Kidney (tissue), 14 donors: ENCODE results near the gene LGALS1. TPM values are rescaled to one million over a fixed set of nuclear protein-coding genes. Genes with fewer than 3 reads are reported as not detected.

Experiments
- DNase-seq, 5 donors: peaks; one replicate each; pipeline ENCODE4 v3.0.0-alpha.2; 2013 to 2020
- FAIRE-seq: peaks from 2 replicates; lab custom pipeline; 2012; peaks lifted over from hg19 to GRCh38; lab: Jason Lieb, UNC
- H3K27ac ChIP-seq, 2 donors: one replicate each; pipeline ENCODE4 v1.7.0; 2013; ENCODE audit warnings: low read depth in 2 of 2, low read length in 2 of 2, inconsistent platforms in 1 of 2
- H3K27me3 ChIP-seq: one replicate; pipeline ENCODE4 v1.7.1; 2013; ENCODE audit warnings: low read length, inconsistent platforms; ENCODE audit not compliant: control insufficient read depth, insufficient read depth
- H3K36me3 ChIP-seq, 3 donors: one replicate each; pipeline versions ENCODE4 v1.7.0 to v1.7.1; 2013; ENCODE audit warnings: low read length in 3 of 3, control low read depth in 1 of 3, inconsistent platforms in 1 of 3; ENCODE audit not compliant: insufficient read depth in 3 of 3, control insufficient read depth in 2 of 3
- H3K4me1 ChIP-seq, 3 donors: one replicate each; pipeline versions ENCODE4 v1.7.0 to v1.7.1; 2013; ENCODE audit warnings: low read length in 3 of 3, inconsistent platforms in 1 of 3, low read depth in 1 of 3; ENCODE audit not compliant: control insufficient read depth in 2 of 3, insufficient read depth in 2 of 3
- H3K4me3 ChIP-seq, 3 donors: one replicate each; pipeline versions ENCODE4 v1.7.0 to v1.8.1; 2013; ENCODE audit warnings: low read length in 3 of 3, control low read depth in 1 of 3, inconsistent platforms in 1 of 3
- H3K9ac ChIP-seq, 3 donors: one replicate each; pipeline versions ENCODE4 v1.7.0 to v1.7.1; 2013; ENCODE audit warnings: low read length in 3 of 3, control low read depth in 1 of 3, inconsistent platforms in 1 of 3
- H3K9me3 ChIP-seq, 3 donors: one replicate each; pipeline versions ENCODE4 v1.7.0 to v1.7.1; 2013; ENCODE audit warnings: low read length in 3 of 3, control low read depth in 1 of 3, inconsistent platforms in 1 of 3; ENCODE audit not compliant: control insufficient read depth in 2 of 3, insufficient read depth in 1 of 3
- intact Hi-C: fragments of 100-400 bp; cut with DNase I; formaldehyde crosslinking; loops from one replicate; pipeline ENCODE4 v1.11.1; 2022
- polyA plus RNA-seq: library from polyadenylated mRNA; stranded (reverse); fragments of 350-450 nt; fragmentation: Illumina TruSeq; extraction: RNeasy Lipid Tissue Mini Kit (QIAGEN cat#74804); gene quantifications from one replicate; pipeline ENCODE4 v1.2.3, GENCODE V29; 2014; ENCODE audit warnings: low read depth, low replicate concordance; ENCODE audit not compliant: insufficient read depth
- total RNA-seq: library from RNA; stranded (reverse); fragmentation: NEBNext Ultra II Directional; extraction: Animal tissue kit (Norgen Biotek cat#: 25700); gene quantifications from one replicate; pipeline ENCODE4 v1.2.1, GENCODE V29; 2021
- TF ChIP-seq, protein P1 (sequence below): IDR thresholded peaks from 3 replicates; pipeline ENCODE4 v1.5.1; 2012; ENCODE audit warnings: mild to moderate bottlenecking, moderate library complexity, borderline replicate concordance; ENCODE audit not compliant: insufficient read depth; ENCODE audit errors: extremely low read depth
- donor health status: control.
- donor health status: control.
- donor health status: control.
- donor health status: control.
- donor health status: control.
- donor health status: DM: yes; HTN: yes; CAD: no.
- donor health status: Normal renal cell carcinoma (clear cell type).

The LGALS1 gene
- total and polyA plus RNA-seq, 2 donors from 2014 or later, result 227 to 496 TPM

DNA sequence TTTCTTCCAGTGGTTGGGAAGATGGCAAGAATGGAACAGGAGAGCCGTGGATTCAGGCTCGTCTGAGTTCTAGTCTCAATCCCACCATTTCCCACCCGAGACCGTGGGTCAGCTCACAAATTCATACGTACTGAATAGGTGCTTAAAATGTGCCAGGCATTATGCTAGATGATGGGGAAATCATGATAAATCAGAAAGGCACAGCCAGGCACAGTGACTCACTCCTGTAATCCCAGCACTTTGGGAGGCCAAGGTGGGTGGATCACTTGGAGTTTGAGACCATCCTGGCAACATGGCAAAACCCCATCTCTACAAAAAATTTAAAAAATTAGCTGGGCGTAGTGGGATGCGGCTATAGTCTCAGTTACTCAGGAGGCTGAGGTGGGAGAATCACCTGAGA, 28.5 kb downstream of the LGALS1 start:
- Histone ChIP-seq H3K9me3 (no peaks in the 10 kb centered on the region), H3K27me3 (no peaks in the 10 kb centered on the region), H3K4me3 (no peak overlapping the region), H3K27ac (no peak overlapping the region), H3K9ac (no peak overlapping the region), H3K36me3 (no peaks in the 10 kb centered on the region), H3K4me1 (no peaks in the 10 kb centered on the region)
- DNase-seq, result no peak
- no peak for FAIRE-seq
- intact Hi-C loops, result no loop called here
- TF ChIP-seq, protein P1, sequence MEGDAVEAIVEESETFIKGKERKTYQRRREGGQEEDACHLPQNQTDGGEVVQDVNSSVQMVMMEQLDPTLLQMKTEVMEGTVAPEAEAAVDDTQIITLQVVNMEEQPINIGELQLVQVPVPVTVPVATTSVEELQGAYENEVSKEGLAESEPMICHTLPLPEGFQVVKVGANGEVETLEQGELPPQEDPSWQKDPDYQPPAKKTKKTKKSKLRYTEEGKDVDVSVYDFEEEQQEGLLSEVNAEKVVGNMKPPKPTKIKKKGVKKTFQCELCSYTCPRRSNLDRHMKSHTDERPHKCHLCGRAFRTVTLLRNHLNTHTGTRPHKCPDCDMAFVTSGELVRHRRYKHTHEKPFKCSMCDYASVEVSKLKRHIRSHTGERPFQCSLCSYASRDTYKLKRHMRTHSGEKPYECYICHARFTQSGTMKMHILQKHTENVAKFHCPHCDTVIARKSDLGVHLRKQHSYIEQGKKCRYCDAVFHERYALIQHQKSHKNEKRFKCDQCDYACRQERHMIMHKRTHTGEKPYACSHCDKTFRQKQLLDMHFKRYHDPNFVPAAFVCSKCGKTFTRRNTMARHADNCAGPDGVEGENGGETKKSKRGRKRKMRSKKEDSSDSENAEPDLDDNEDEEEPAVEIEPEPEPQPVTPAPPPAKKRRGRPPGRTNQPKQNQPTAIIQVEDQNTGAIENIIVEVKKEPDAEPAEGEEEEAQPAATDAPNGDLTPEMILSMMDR, result no peak

DNA sequence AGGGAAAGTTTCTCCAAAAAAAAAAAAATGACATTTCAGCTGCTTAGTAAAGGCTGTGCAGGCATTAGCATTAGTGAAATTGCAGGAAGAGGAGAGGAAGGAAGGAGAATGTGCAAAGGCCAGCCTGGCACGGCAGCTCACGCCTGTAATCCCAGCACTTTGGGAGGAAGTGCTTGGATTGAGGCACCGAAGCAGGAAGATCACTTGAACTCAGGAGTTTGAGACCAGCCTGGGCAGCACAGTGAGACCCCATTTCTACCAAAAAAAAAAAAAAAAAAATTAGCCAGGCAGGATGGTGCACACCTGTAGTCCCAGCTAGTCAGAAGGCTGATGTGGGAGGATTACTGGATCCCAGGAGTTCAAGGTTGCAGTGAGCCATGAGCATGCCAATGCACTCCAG, 29.2 kb downstream of the LGALS1 start:
- H3K27ac ChIP-seq, result no peak overlapping the region
- no peaks in the 10 kb centered on the region for H3K36me3 ChIP-seq
- H3K27me3 ChIP-seq, result no peaks in the 10 kb centered on the region
- H3K9ac ChIP-seq, result no peak overlapping the region
- FAIRE-seq, result no peak
- H3K4me1 ChIP-seq, result no peaks in the 10 kb centered on the region
- H3K4me3 ChIP-seq, result no peak overlapping the region
- no peak for DNase-seq
- intact Hi-C loops, result no loop called here
- H3K9me3 ChIP-seq, result no peaks in the 10 kb centered on the region
- TF ChIP-seq, protein P1, result no peak

DNA sequence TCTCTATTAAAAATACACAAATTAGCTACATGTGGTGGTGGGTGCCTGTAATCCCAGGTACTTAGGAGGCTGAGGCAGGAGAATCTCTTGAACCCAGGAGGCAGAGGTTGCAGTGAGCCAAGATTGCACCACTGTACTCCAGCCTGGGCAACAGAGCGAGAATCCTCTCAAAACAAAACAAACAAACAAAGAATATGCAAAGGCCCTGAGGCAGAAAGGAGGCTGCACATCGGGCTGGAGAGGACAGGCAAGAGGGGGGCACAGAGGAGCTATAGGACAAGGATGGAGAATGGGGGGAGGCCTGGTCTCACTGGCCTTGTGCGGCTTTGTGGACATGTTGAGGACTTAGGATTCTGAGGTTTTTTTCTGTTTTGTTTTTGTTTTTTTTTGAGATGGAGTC, 29.8 kb downstream of the LGALS1 start:
- H3K36me3 ChIP-seq, result no peaks in the 10 kb centered on the region
- no peak overlapping the region for H3K27ac ChIP-seq
- TF ChIP-seq, protein P1, result no peak
- no peaks in the 10 kb centered on the region for H3K4me1 ChIP-seq
- H3K4me3 ChIP-seq, result no peak overlapping the region
- no peak for FAIRE-seq
- intact Hi-C loops, result no loop called here
- no peak overlapping the region for H3K9ac ChIP-seq
- no peak for DNase-seq
- H3K27me3 ChIP-seq, result no peaks in the 10 kb centered on the region
- H3K9me3 ChIP-seq, result no peaks in the 10 kb centered on the region
